Stimulated activated CD8-positive, alpha-beta memory T cell treated with anti-CD3 and anti-CD28 coated beads, Interleukin-15, amount 100 ng/mL, for 48 hours (primary cell): ENCODE measurements around the gene ADGRD1.

Experiments
- DNase-seq, 2 donors: peaks; one replicate each; pipeline ENCODE4 v3.0.0-alpha.2; 2020; ENCODE audit warnings: low read depth in 2 of 2

The ADGRD1 gene

GRCh38 chr12:131006036-131006735 is 52.5 kb downstream of the ADGRD1 start:
- no peak for DNase-seq

- DNase-seq: no peak
Measured at GRCh38 chr12:131007031-131007739, 53.5 kb downstream of the ADGRD1 start.

GRCh38 chr12:131007740-131008117 is 54.0 kb downstream of the ADGRD1 start:
- DNase-seq: no peak

- no peak for DNase-seq
Measured at GRCh38 chr12:131008131-131008912, 54.6 kb downstream of the ADGRD1 start.

DNA sequence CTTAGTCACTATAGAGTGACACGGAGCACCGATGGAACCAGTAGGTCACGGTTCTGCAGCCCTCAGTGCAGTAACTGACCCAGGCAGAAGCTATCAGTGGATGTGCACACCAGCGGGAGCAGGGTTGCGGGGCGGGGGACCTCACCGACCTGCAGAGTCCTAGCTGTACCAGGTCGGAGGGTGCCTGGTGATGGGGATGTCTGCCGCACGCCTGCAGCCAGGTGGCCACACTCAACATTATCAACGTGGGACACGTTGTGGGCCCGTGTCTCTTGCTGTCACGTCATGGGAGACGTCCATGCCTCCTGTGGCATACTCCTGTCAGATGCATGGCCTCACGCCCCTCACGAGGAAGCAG is 55.2 kb downstream of the ADGRD1 start:
- DNase-seq: no peak

DNA sequence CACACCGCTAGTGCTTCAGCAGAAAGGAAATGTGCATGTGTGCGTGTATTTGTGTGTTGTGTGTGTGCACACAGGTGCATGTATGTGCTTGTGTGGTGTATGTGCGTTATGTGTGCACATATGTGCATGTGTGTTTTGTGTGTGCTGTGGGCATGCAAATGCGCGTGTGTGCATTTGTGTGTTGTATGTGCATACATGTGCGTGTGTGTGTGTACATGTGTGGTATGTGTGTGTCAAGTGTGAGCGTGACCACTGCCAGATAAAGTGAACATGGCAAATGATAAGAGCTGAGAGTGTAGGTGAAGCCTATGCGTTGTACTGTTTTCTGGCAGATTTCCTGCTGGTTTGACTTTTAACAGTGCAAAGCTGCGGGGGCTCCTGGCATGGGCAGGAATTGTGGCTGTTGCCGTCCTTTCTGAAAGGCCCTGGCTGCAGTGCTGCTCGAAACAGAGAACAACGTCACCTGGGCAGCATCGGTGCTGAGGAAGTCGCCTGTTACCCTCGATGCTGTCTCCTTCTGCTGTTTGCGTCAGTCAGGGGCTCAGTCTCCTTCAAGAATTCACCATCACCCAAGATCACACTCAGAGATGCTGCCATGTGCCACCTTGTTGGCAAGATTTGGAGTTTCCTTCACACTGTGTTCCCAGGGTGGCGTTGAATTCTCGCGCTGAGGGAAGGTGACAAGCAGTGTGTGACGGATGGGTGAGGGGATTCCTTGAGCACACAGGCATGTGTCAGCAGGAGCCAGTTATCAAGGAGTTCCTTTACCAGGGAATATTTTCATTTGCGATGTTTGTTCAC is 56.1 kb downstream of the ADGRD1 start:
- DNase-seq: no peak

GRCh38 chr12:131010396-131011131 is 56.9 kb downstream of the ADGRD1 start:
- DNase-seq: no peak

GRCh38 chr12:131011165-131012079 is 57.7 kb downstream of the ADGRD1 start:
- DNase-seq: no peak

- DNase-seq: no peak
Measured at GRCh38 chr12:131012279-131013069, 58.8 kb downstream of the ADGRD1 start.

GRCh38 chr12:131013118-131013517 is 59.4 kb downstream of the ADGRD1 start:
- no peak for DNase-seq

DNA sequence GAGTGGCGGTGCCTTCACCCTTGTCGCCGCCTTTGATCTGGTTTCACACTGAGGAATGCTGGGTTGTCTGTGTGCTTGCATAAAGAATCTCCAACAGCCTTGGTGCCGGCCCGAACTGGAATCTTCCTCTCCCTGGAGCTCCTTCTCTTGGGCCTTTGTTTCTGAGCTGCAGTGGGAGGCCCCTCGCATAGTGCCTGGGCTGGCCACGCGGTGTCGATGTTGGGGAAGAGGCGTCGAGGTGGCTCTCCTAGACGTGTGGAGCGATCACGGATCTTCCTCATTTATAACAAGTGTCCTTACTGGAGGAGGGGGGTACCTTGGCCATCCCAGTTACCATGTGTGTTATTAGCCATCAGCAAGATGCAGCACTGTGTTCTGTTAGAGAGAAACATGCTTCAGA is 60.6 kb downstream of the ADGRD1 start:
- no peak for DNase-seq

GRCh38 chr12:131015581-131016337 is 62.1 kb downstream of the ADGRD1 start:
- DNase-seq: no peak

DNA sequence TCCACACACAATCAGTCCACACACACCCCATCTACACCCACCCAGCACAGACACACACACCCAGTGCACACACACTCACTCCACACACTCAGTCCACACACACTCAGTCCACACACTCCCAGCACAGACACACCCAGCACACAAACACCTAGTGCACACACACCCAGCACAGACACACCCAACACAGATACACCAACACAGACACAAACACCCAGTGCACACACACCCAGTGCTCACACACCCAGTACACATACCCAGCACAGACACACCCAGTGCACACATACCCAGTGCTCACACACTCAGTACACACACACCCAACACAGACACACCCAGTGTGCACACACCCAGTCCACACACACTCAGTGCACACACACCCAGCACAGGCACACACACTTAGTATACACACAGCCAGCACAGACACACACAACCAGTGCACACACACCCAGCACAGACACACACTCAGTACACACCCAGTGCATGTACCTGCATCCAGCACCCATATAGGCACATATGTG is 63.8 kb downstream of the ADGRD1 start:
- no peak for DNase-seq

GRCh38 chr12:131018019-131018620 is 64.4 kb downstream of the ADGRD1 start:
- no peak for DNase-seq

GRCh38 chr12:131018808-131019397 is 65.2 kb downstream of the ADGRD1 start:
- DNase-seq: no peak

GRCh38 chr12:131020326-131021153 is 66.8 kb downstream of the ADGRD1 start:
- no peak for DNase-seq

- no peak for DNase-seq
Measured at GRCh38 chr12:131021154-131021541, 67.4 kb downstream of the ADGRD1 start.
